T-helper 2 cell treated with Interferon-gamma antibody and Interleukin-4, amounts not matched to agents 5 μg/mL and 100 μg/mL, for 36 hours (primary cell): Measurements from ENCODE around the gene FILIP1.

Source experiments
- DNase-seq: peaks from one replicate; pipeline ENCODE4 v3.0.0; 2021; ENCODE audit warnings: low spot score
- H3K27ac Mint-ChIP-seq: one replicate; pipeline ENCODE4 v1.8.0; 2021; ENCODE audit warnings: mild to moderate bottlenecking, mixed read lengths
- H3K27me3 Mint-ChIP-seq: one replicate; pipeline ENCODE4 v1.8.0; 2021; ENCODE audit warnings: low read depth, mixed read lengths
- H3K36me3 Mint-ChIP-seq: one replicate; pipeline ENCODE4 v1.8.0; 2021; ENCODE audit warnings: low read depth, mixed read lengths
- H3K4me1 Mint-ChIP-seq: one replicate; pipeline ENCODE4 v1.8.0; 2021; ENCODE audit warnings: low read depth, mixed read lengths
- H3K4me3 Mint-ChIP-seq: one replicate; pipeline ENCODE4 v1.8.0; 2022; ENCODE audit warnings: mild to moderate bottlenecking, moderate library complexity, mixed read lengths
- H3K9me3 Mint-ChIP-seq: one replicate; pipeline ENCODE4 v1.8.0; 2021; ENCODE audit warnings: mixed read lengths

FILIP1 gene

GRCh38 chr6:75331151-75331550 lies 162.4 kb downstream of the FILIP1 start:
- H3K9me3 Mint-ChIP-seq = no peaks in the 10 kb centered on the region
- DNase-seq = no peak
- H3K27me3 Mint-ChIP-seq = peaks cover 11% of the 10 kb centered on the region
- H3K27ac Mint-ChIP-seq = no peak overlapping the region
- no peaks in the 10 kb centered on the region for H3K36me3 Mint-ChIP-seq
- H3K4me1 Mint-ChIP-seq = no peaks in the 10 kb centered on the region
- no peak overlapping the region for H3K4me3 Mint-ChIP-seq

GRCh38 chr6:75329703-75330102 lies 163.9 kb downstream of the FILIP1 start:
- Mint-ChIP-seq H3K4me1 (no peaks in the 10 kb centered on the region), H3K9me3 (no peaks in the 10 kb centered on the region), H3K27me3 (peaks cover 9% of the 10 kb centered on the region), H3K36me3 (no peaks in the 10 kb centered on the region), H3K27ac (no peak overlapping the region), H3K4me3 (no peak overlapping the region)
- no peak for DNase-seq

- H3K27ac Mint-ChIP-seq = no peak overlapping the region
- H3K4me1 Mint-ChIP-seq = no peaks in the 10 kb centered on the region
- no peaks in the 10 kb centered on the region for H3K36me3 Mint-ChIP-seq
- no peaks in the 10 kb centered on the region for H3K9me3 Mint-ChIP-seq
- H3K4me3 Mint-ChIP-seq = no peak overlapping the region
- peaks cover 9% of the 10 kb centered on the region for H3K27me3 Mint-ChIP-seq
- no peak for DNase-seq
These were observed 165.8 kb downstream of the FILIP1 start for GRCh38 chr6:75327807-75328206.

- Mint-ChIP-seq H3K9me3 (no peaks in the 10 kb centered on the region), H3K36me3 (no peaks in the 10 kb centered on the region), H3K4me3 (no peak overlapping the region), H3K27ac (no peak overlapping the region), H3K4me1 (no peaks in the 10 kb centered on the region), H3K27me3 (peaks cover 5% of the 10 kb centered on the region)
- DNase-seq = no peak
These were observed 166.9 kb downstream of the FILIP1 start for GRCh38 chr6:75326557-75327258.

GRCh38 chr6:75318900-75319299 lies 174.7 kb downstream of the FILIP1 start:
- no peak for DNase-seq
- peaks cover 14% of the 10 kb centered on the region for H3K27me3 Mint-ChIP-seq
- H3K9me3 Mint-ChIP-seq = no peaks in the 10 kb centered on the region
- H3K27ac Mint-ChIP-seq = no peak overlapping the region
- no peaks in the 10 kb centered on the region for H3K36me3 Mint-ChIP-seq
- H3K4me3 Mint-ChIP-seq = no peak overlapping the region
- H3K4me1 Mint-ChIP-seq = no peaks in the 10 kb centered on the region

GRCh38 chr6:75317503-75318206 lies 175.9 kb downstream of the FILIP1 start:
- Mint-ChIP-seq H3K27me3 (peaks cover 21% of the 10 kb centered on the region), H3K9me3 (no peaks in the 10 kb centered on the region), H3K27ac (no peak overlapping the region), H3K4me1 (no peaks in the 10 kb centered on the region), H3K36me3 (no peaks in the 10 kb centered on the region), H3K4me3 (no peak overlapping the region)
- no peak for DNase-seq

- H3K27me3 Mint-ChIP-seq = peaks cover 20% of the 10 kb centered on the region
- no peak overlapping the region for H3K27ac Mint-ChIP-seq
- DNase-seq = no peak
- H3K36me3 Mint-ChIP-seq = no peaks in the 10 kb centered on the region
- no peaks in the 10 kb centered on the region for H3K9me3 Mint-ChIP-seq
- H3K4me3 Mint-ChIP-seq = no peak overlapping the region
- no peaks in the 10 kb centered on the region for H3K4me1 Mint-ChIP-seq
These were observed 177.6 kb downstream of the FILIP1 start for GRCh38 chr6:75315978-75316377.

- Mint-ChIP-seq H3K36me3 (no peaks in the 10 kb centered on the region), H3K9me3 (no peaks in the 10 kb centered on the region), H3K4me1 (peaks cover 8% of the 10 kb centered on the region), H3K27me3 (peaks cover 11% of the 10 kb centered on the region), H3K27ac (no peak overlapping the region), H3K4me3 (no peak overlapping the region)
- DNase-seq = no peak
These were observed 185.2 kb downstream of the FILIP1 start for GRCh38 chr6:75308250-75308988.

- Mint-ChIP-seq H3K9me3 (no peaks in the 10 kb centered on the region), H3K27ac (no peak overlapping the region), H3K27me3 (peaks cover 9% of the 10 kb centered on the region), H3K4me1 (peaks cover 8% of the 10 kb centered on the region), H3K4me3 (no peak overlapping the region), H3K36me3 (no peaks in the 10 kb centered on the region)
- DNase-seq = no peak
These were observed 186.1 kb downstream of the FILIP1 start for GRCh38 chr6:75307364-75308004.

- no peak for DNase-seq
- Mint-ChIP-seq H3K27me3 (peaks cover 9% of the 10 kb centered on the region), H3K4me1 (peaks cover 8% of the 10 kb centered on the region), H3K4me3 (no peak overlapping the region), H3K9me3 (no peaks in the 10 kb centered on the region), H3K27ac (no peak overlapping the region), H3K36me3 (no peaks in the 10 kb centered on the region)
These were observed 187.5 kb downstream of the FILIP1 start for GRCh38 chr6:75306064-75306463.

GRCh38 chr6:75305573-75305972 lies 188.0 kb downstream of the FILIP1 start:
- H3K4me1 Mint-ChIP-seq = peaks cover 8% of the 10 kb centered on the region
- H3K9me3 Mint-ChIP-seq = no peaks in the 10 kb centered on the region
- H3K4me3 Mint-ChIP-seq = no peak overlapping the region
- no peaks in the 10 kb centered on the region for H3K36me3 Mint-ChIP-seq
- H3K27me3 Mint-ChIP-seq = peaks cover 9% of the 10 kb centered on the region
- DNase-seq = no peak
- H3K27ac Mint-ChIP-seq = no peak overlapping the region

GRCh38 chr6:75302280-75302679 lies 191.3 kb downstream of the FILIP1 start:
- no peaks in the 10 kb centered on the region for H3K36me3 Mint-ChIP-seq
- no peak overlapping the region for H3K4me3 Mint-ChIP-seq
- no peak overlapping the region for H3K27ac Mint-ChIP-seq
- no peak for DNase-seq
- no peaks in the 10 kb centered on the region for H3K9me3 Mint-ChIP-seq
- H3K27me3 Mint-ChIP-seq = peaks cover 9% of the 10 kb centered on the region
- H3K4me1 Mint-ChIP-seq = peaks cover 6% of the 10 kb centered on the region

- peaks cover 9% of the 10 kb centered on the region for H3K27me3 Mint-ChIP-seq
- no peak for DNase-seq
- H3K9me3 Mint-ChIP-seq = no peaks in the 10 kb centered on the region
- H3K4me3 Mint-ChIP-seq = no peak overlapping the region
- no peaks in the 10 kb centered on the region for H3K36me3 Mint-ChIP-seq
- no peak overlapping the region for H3K27ac Mint-ChIP-seq
- H3K4me1 Mint-ChIP-seq = peaks cover 6% of the 10 kb centered on the region
These were observed 192.1 kb downstream of the FILIP1 start for GRCh38 chr6:75301537-75301936.

GRCh38 chr6:75301088-75301487 lies 192.5 kb downstream of the FILIP1 start:
- no peak overlapping the region for H3K4me3 Mint-ChIP-seq
- H3K9me3 Mint-ChIP-seq = no peaks in the 10 kb centered on the region
- no peak overlapping the region for H3K27ac Mint-ChIP-seq
- H3K36me3 Mint-ChIP-seq = no peaks in the 10 kb centered on the region
- peaks cover 9% of the 10 kb centered on the region for H3K27me3 Mint-ChIP-seq
- DNase-seq = no peak
- H3K4me1 Mint-ChIP-seq = peaks cover 5% of the 10 kb centered on the region
